Subcutaneous abdominal adipose tissue (tissue), 5 donors: Measurements from ENCODE around the gene ARFIP1.
A peak's percentile ranks its signal among the peaks of the same experiment; 100 is the strongest.

Experiments used
- H3K27ac ChIP-seq: one replicate; pipeline ENCODE4 v1.7.0; 2013; ENCODE audit warnings: low read depth, mild to moderate bottlenecking, inconsistent platforms, low read length, moderate library complexity
- H3K27me3 ChIP-seq, 5 donors: one replicate each; pipeline ENCODE4 v1.7.0; 2013; ENCODE audit warnings: low read length in 5 of 5, inconsistent platforms in 1 of 5; ENCODE audit not compliant: control insufficient read depth in 5 of 5, insufficient read depth in 4 of 5
- H3K36me3 ChIP-seq, 5 donors: one replicate each; pipeline ENCODE4 v1.7.0; 2013; ENCODE audit warnings: low read length in 5 of 5; ENCODE audit not compliant: control insufficient read depth in 5 of 5, insufficient read depth in 5 of 5
- H3K4me1 ChIP-seq, 5 donors: one replicate each; pipeline ENCODE4 v1.7.0; 2013; ENCODE audit warnings: low read length in 5 of 5, mild to moderate bottlenecking in 3 of 5, moderate library complexity in 1 of 5; ENCODE audit not compliant: control insufficient read depth in 5 of 5, insufficient read depth in 5 of 5
- H3K4me3 ChIP-seq, 5 donors: one replicate each; pipeline ENCODE4 v1.7.0; 2013; ENCODE audit warnings: low read length in 5 of 5, low read depth in 1 of 5
- H3K9ac ChIP-seq, 5 donors: one replicate each; pipeline ENCODE4 v1.7.0; 2013; ENCODE audit warnings: low read length in 5 of 5, mild to moderate bottlenecking in 4 of 5, moderate library complexity in 3 of 5
- H3K9me3 ChIP-seq, 5 donors: one replicate each; pipeline ENCODE4 v1.7.0; 2013; ENCODE audit warnings: low read length in 5 of 5; ENCODE audit not compliant: control insufficient read depth in 5 of 5
- donor health status: healthy.
- donor health status: healthy.
- donor health status: healthy.
- donor health status: healthy.
- donor health status: healthy.

Gene ARFIP1, protein sequence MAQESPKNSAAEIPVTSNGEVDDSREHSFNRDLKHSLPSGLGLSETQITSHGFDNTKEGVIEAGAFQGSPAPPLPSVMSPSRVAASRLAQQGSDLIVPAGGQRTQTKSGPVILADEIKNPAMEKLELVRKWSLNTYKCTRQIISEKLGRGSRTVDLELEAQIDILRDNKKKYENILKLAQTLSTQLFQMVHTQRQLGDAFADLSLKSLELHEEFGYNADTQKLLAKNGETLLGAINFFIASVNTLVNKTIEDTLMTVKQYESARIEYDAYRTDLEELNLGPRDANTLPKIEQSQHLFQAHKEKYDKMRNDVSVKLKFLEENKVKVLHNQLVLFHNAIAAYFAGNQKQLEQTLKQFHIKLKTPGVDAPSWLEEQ

DNA sequence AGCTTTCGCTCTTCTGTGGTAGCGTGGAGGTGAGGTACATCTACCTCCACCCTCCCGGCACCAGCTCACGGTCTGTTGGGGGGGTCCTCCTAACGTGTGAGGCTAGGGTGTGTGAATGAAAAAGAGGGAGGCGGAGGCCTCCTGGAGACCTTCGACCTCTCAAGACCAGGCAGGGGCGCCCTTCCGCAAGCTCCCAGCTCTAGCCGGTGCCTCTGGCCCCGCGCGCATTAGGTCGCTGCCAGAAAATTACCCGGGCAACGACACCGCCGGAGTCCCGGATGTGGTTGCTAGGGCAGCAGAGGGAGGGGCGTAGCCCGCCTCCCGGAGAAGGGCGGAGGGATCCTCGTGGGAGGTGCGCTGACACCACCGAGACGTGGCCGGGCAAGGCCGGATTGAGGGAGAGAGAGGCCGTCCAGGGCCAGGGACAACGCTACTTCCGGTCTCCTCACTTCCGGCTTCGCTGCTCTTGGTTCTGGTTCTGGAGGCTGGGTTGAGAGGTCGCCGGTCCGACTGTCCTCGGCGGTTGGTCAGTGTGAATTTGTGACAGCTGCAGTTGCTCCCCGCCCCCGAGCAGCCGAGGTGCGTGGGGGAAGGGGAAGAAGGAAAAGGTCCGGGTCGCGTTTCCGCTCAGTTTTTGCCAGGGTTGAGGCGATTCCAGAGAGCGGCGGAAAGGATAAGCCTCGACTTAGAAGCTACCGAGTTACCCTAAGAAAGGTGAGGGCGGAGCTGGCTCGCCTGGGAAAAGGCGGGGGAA is at the start of gene ARFIP1, which contains the start of gene TIGD4:
Gene ARFIP1 (plus strand): TSS at position 442 of the 754 bp plus-strand sequence. CDS start 49,680 bp downstream, outside the sequence.
Gene TIGD4 (minus strand): TSS at position 218 of the 754 bp plus-strand sequence. CDS start 8,726 bp downstream, outside the sequence.
- H3K27ac ChIP-seq = peak within 1 kb of the TSS; percentile 90
- H3K9me3 ChIP-seq = no peaks in the 10 kb centered on the region
- H3K4me3 ChIP-seq = peak within 1 kb of the TSS; percentile 89 to 99 (median 98)
- H3K4me1 ChIP-seq = peaks cover 0 to 41% (median 34%) of the 10 kb centered on the region in 5 donors
- H3K36me3 ChIP-seq = peaks cover 0 to 2% (median 0%) of the 10 kb centered on the region in 5 donors
- H3K27me3 ChIP-seq = no peaks in the 10 kb centered on the region
- peak within 1 kb of the TSS; percentile 65 to 97 (median 88) for H3K9ac ChIP-seq

DNA sequence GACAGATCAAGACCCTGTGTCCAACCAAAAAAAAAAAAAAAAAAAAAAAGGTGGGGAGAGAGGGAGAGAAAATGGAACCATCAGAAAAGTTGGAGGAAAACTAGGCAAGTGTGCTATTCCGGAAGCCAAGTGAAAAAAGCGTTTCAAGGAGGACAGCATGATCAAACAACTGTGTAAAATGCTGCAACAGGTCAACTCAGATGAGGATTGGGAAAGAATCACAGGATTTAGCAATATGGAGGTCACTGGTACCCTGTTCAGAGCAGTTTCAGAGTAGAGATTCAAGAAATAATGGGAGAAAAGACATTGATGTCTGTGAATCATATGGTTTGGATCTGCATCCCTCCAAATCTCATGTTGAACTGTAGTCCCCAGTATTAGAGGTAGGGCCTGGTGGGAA is 47.8 kb upstream of the ARFIP1 start:
- Histone ChIP-seq H3K9ac (no peak overlapping the region), H3K4me3 (no peak overlapping the region), H3K4me1 (no peaks in the 10 kb centered on the region), H3K27ac (no peak overlapping the region), H3K27me3 (peaks cover 0 to 4% (median 0%) of the 10 kb centered on the region in 5 donors), H3K9me3 (no peaks in the 10 kb centered on the region), H3K36me3 (no peaks in the 10 kb centered on the region)

DNA sequence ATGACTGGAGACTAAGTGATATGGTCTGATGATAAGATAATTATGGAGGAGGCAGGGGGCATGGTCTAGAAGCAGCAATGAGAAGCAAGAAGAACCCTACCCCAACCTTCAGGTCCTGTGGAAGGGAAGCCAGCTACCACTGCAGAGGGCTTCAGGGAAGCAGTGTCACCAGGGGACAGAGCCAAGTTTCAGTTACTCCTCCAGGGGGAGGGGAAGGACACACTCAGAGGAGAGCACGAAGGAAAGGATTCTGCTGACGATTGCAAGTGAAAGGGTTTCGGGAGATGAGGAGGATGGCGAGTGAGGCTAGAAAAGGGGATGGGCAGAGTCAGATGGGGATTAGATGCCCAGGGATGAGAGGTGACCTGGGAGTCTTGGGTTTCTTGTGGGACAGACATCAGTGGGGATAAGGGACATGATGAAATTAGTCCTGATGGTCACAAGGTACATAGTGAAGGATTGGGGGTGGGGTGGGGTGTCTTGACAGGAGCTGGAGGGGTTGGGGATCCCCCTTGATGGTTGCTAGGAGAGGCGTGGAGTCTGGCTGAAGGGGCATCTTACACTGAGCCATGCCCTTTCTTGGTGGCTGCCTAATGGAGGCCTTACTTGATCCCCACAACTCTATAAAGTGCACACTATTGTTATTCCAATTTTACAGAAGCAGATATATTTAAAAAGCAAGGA is 45.6 kb upstream of the ARFIP1 start:
- H3K9ac ChIP-seq = no peak overlapping the region
- no peaks in the 10 kb centered on the region for H3K4me1 ChIP-seq
- no peak overlapping the region for H3K27ac ChIP-seq

DNA sequence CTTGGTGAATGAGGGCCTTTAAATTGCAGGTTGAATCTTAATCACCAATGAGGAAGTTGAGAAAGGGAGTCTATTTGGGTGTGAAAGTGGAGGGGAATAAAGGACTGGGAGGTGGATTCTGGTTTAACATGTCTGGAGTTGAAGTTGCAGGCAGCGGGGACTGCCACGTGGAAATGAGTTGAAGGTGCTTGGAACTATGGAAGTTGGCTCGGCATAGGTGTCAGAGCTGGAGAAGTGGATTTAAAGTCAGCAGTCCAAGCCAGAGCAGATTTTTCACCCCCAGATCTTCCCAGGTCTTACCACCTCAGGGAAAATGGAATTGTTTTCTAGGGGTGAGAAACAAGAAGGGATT is 45.1 kb upstream of the ARFIP1 start:
- H3K36me3 ChIP-seq = no peaks in the 10 kb centered on the region
- H3K9ac ChIP-seq = no peak overlapping the region
- no peak overlapping the region for H3K27ac ChIP-seq
- H3K27me3 ChIP-seq = peaks cover 0 to 4% (median 0%) of the 10 kb centered on the region in 5 donors
- H3K4me3 ChIP-seq = no peak overlapping the region
- H3K4me1 ChIP-seq = no peaks in the 10 kb centered on the region
- no peaks in the 10 kb centered on the region for H3K9me3 ChIP-seq

More for the DNA sequence above, 45.6 kb upstream of the ARFIP1 start:
- Histone ChIP-seq H3K27me3 (peaks cover 0 to 4% (median 0%) of the 10 kb centered on the region in 5 donors), H3K36me3 (no peaks in the 10 kb centered on the region), H3K9me3 (no peaks in the 10 kb centered on the region), H3K4me3 (no peak overlapping the region)

DNA sequence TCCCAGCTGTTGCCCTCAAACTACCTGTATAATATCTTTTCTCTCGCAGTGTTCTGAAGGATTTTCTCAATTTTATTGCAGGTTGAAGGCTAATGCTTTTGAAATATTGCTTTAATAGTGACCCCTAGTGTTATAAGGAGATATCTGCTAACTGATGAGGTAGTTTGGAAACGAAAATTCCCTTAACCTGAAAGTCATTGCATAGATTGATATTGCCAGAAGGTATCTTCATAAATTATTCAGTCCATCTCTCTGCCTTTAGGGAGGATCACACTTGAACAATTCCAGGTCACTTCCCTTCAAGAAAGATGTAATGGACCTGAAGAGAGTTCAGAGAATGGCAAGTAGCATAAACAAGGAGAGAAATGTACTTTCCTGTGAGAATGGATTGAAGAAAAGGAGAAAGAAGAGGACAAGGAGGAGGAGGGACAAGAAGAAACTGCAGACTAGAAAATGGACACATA is 44.3 kb upstream of the ARFIP1 start:
- H3K9ac ChIP-seq = no peak overlapping the region
- no peak overlapping the region for H3K4me3 ChIP-seq
- peaks cover 0 to 4% (median 0%) of the 10 kb centered on the region in 5 donors for H3K27me3 ChIP-seq
- no peaks in the 10 kb centered on the region for H3K36me3 ChIP-seq
- H3K4me1 ChIP-seq = no peaks in the 10 kb centered on the region
- no peak overlapping the region for H3K27ac ChIP-seq
- no peaks in the 10 kb centered on the region for H3K9me3 ChIP-seq

DNA sequence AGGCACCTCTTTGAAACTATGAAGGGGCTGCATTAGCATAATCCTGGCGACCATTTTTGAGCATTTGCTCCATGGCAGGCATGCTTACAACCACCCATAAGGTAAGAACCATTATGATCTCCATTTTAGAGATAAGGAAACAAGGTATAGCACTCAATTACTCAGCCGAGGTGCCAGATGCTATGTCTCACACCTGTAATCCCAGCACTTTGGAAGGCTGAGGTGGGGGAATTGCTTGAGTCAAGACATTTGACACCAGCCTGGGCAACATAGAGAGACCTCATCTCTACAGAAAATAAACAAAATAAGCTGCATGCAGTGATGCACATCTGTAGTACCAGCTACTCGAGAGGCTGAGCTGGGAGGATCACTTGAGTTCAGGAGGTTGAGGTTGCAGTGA is 43.8 kb upstream of the ARFIP1 start:
- no peaks in the 10 kb centered on the region for H3K36me3 ChIP-seq
- H3K4me3 ChIP-seq = no peak overlapping the region
- H3K27ac ChIP-seq = no peak overlapping the region
- H3K4me1 ChIP-seq = no peaks in the 10 kb centered on the region
- H3K27me3 ChIP-seq = peaks cover 0 to 4% (median 0%) of the 10 kb centered on the region in 5 donors
- H3K9me3 ChIP-seq = no peaks in the 10 kb centered on the region
- H3K9ac ChIP-seq = no peak overlapping the region

DNA sequence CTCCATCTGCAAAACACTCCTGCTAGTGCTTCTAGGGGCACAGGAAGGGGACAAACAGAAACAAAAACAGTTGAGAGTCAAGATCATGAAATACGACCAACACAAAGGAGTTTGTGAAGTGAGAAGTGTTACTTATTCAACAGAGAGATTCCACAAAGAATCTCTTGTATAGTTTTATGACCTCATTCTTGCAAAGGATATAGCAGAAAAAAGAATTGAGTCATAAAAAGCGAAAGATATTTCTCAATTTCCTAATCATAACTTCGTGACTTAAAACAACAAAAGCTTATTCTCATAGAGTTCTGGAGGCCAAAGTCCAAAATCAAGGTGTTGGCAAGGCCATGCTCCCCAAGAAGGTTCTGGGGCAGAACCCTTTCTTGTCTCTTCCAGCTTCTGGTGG is 40.9 kb upstream of the ARFIP1 start:
- H3K4me3 ChIP-seq = no peak overlapping the region
- H3K4me1 ChIP-seq = no peaks in the 10 kb centered on the region
- H3K36me3 ChIP-seq = no peaks in the 10 kb centered on the region
- no peak overlapping the region for H3K9ac ChIP-seq
- H3K9me3 ChIP-seq = no peaks in the 10 kb centered on the region
- H3K27ac ChIP-seq = no peak overlapping the region
- peaks cover 0 to 4% (median 0%) of the 10 kb centered on the region in 5 donors for H3K27me3 ChIP-seq

DNA sequence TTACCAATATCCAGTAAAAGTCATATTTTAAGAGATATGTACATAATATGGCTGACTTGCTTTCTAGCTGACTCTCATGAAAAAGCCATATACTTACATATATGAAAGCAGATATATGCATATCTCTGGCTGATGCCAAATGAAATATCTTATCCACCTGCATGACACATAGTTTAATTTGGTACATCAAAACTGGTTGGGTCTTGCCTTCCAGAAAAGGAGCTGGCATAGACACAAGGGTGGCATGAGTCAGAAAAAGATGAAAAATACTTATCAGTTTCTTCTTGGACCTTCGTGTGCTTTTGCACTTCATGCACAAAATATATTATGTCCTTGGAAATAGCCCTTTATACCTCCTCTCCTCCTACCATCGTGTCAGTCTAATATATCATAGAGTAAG is 32.3 kb upstream of the ARFIP1 start:
- Histone ChIP-seq H3K9me3 (peaks cover 0 to 11% (median 9%) of the 10 kb centered on the region in 5 donors), H3K27ac (no peak overlapping the region), H3K36me3 (no peaks in the 10 kb centered on the region), H3K4me1 (no peaks in the 10 kb centered on the region), H3K9ac (no peak overlapping the region), H3K4me3 (no peak overlapping the region), H3K27me3 (no peaks in the 10 kb centered on the region)

DNA sequence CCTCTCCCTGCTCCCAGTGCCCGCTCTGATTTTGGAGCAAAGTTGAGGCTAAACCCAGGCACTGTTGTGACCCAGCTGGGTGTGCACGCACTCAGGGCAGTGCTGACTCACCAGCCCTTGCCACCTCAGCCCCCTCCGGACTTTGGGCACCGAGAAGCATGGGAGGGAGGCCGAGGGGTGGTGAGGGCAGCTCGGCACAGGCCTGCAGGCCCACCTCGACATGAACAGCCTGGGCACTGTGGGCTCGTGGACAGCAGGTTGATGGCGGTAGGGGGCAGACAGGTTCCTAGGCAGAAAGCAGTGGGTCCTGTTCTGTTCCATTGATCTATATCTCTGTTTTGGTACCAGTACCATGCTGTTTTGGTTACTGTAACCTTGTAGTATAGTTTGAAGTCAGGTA is 31.1 kb upstream of the ARFIP1 start:
- no peaks in the 10 kb centered on the region for H3K4me1 ChIP-seq
- H3K9ac ChIP-seq = no peak overlapping the region
- H3K4me3 ChIP-seq = no peak overlapping the region
- no peak overlapping the region for H3K27ac ChIP-seq
- H3K36me3 ChIP-seq = no peaks in the 10 kb centered on the region
- H3K9me3 ChIP-seq = peaks cover 0 to 11% (median 9%) of the 10 kb centered on the region in 5 donors
- H3K27me3 ChIP-seq = no peaks in the 10 kb centered on the region
